GM03348 (cell line): Measurements from ENCODE around the gene HOMER3.
"Not testable (repeated sequence)": the region's sequence is repeated elsewhere in the genome, so short reads cannot be mapped to it uniquely, and the experiment has no call there.

Source experiments
- DNase-seq: peaks from one replicate; pipeline ENCODE4 v3.0.0; 2012; ENCODE audit warnings: low spot score

The HOMER3 gene

GRCh38 chr19:18922228-18922985 lies 18.6 kb downstream of the HOMER3 start:
- no peak for DNase-seq

- DNase-seq: no peak
Observed at GRCh38 chr19:18921593-18921992, 19.4 kb downstream of the HOMER3 start.

- no peak for DNase-seq
Observed at GRCh38 chr19:18920400-18920799, 20.6 kb downstream of the HOMER3 start.

- DNase-seq: no peak
Observed at GRCh38 chr19:18919900-18920214, 21.2 kb downstream of the HOMER3 start.

- DNase-seq: peak; percentile 99
Observed at GRCh38 chr19:18919086-18919899, 21.7 kb downstream of the HOMER3 start, which contains the start of the genes COPE and DDX49. COPE (minus strand) TSS chr19:18919387; CDS start chr19:18919348, 39 bp downstream. DDX49 (plus strand) TSS chr19:18919715; CDS start chr19:18919742, 27 bp downstream.

GRCh38 chr19:18917593-18917992 lies 23.4 kb downstream of the HOMER3 start:
- DNase-seq: not testable (repeated sequence)

GRCh38 chr19:18915639-18916038 lies 25.4 kb downstream of the HOMER3 start:
- peak; percentile 49 for DNase-seq

- no peak for DNase-seq
Observed at GRCh38 chr19:18913466-18913865, 27.6 kb downstream of the HOMER3 start.

GRCh38 chr19:18912933-18913332 lies 28.1 kb downstream of the HOMER3 start:
- no peak for DNase-seq

- DNase-seq: no peak
Observed at GRCh38 chr19:18910801-18911436, 30.1 kb downstream of the HOMER3 start.

GRCh38 chr19:18910010-18910409 lies 31.0 kb downstream of the HOMER3 start:
- no peak for DNase-seq

GRCh38 chr19:18908917-18909619 lies 31.9 kb downstream of the HOMER3 start:
- DNase-seq: no peak

- DNase-seq: no peak
Observed at GRCh38 chr19:18906605-18907519, 34.2 kb downstream of the HOMER3 start.

GRCh38 chr19:18905513-18906236 lies 35.3 kb downstream of the HOMER3 start:
- no peak for DNase-seq

- DNase-seq: no peak
Observed at GRCh38 chr19:18905058-18905456, 36.0 kb downstream of the HOMER3 start.

GRCh38 chr19:18904334-18905057 lies 36.5 kb downstream of the HOMER3 start:
- no peak for DNase-seq

GRCh38 chr19:18903156-18904037 lies 37.6 kb downstream of the HOMER3 start:
- no peak for DNase-seq

- DNase-seq: not testable (repeated sequence)
Observed at GRCh38 chr19:18902519-18902918, 38.5 kb downstream of the HOMER3 start.

GRCh38 chr19:18901491-18901890 lies 39.5 kb downstream of the HOMER3 start:
- DNase-seq: no peak
